ENCODE measurements around the gene SIGLEC11. TPM values are rescaled to one million over a fixed set of nuclear protein-coding genes. Genes with fewer than 3 reads are reported as not detected.
"Not testable (repeated sequence)": the region's sequence is repeated elsewhere in the genome, so short reads cannot be mapped to it uniquely, and the experiment has no call there.

SIGLEC11 gene
- total RNA-seq, 1 donor from 2014 or later = 12.7 TPM

DNA sequence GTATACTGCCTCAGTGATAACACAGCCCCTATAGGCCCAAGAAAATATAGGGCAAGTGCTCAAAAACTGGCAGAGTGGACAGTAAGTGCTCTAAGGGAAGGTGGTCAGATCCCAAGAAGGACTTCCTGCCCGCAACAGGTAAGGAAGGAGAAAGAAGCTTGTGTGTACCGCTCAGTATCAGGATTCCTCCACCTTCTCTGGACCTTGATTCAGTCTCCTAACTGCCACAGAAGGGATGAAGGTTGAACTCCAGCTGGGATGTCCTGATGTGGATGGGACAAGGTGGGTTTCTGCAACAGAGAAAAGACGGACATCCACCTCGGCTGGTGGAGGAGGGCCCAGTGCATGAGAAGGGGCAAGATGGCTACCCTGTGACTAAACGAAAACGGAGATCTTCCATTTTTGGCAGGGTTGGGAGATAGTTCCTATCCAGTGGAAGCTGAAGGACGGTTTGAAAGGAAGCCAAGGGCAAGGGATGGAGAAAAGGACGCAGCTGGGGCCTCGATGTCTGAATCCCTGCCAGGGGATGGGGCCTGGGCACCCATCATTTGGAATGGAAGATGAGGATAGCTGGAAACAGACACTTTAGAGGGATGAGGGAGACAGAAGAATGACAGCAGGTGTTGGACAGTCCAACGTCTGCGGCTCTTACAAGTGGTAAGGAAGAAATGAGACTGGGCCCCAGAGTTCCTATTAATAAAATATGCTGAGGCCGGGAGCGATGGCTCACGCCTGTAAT, 33.3 kb downstream of the SIGLEC11 start:
- no peak for DNase-seq (ENCODE audit: low spot score in 2 of 2)
- Histone ChIP-seq H3K36me3 (peaks cover 10 to 29% of the 10 kb centered on the region in 2 donors), H3K9me3 (no peaks in the 10 kb centered on the region), H3K4me1 (peaks cover 3 to 13% of the 10 kb centered on the region in 2 donors), H3K27ac (no peak overlapping the region), H3K4me3 (peak overlapping the region; percentile 71 to 88), H3K27me3 (no peaks in the 10 kb centered on the region)
- TF ChIP-seq, protein P1, sequence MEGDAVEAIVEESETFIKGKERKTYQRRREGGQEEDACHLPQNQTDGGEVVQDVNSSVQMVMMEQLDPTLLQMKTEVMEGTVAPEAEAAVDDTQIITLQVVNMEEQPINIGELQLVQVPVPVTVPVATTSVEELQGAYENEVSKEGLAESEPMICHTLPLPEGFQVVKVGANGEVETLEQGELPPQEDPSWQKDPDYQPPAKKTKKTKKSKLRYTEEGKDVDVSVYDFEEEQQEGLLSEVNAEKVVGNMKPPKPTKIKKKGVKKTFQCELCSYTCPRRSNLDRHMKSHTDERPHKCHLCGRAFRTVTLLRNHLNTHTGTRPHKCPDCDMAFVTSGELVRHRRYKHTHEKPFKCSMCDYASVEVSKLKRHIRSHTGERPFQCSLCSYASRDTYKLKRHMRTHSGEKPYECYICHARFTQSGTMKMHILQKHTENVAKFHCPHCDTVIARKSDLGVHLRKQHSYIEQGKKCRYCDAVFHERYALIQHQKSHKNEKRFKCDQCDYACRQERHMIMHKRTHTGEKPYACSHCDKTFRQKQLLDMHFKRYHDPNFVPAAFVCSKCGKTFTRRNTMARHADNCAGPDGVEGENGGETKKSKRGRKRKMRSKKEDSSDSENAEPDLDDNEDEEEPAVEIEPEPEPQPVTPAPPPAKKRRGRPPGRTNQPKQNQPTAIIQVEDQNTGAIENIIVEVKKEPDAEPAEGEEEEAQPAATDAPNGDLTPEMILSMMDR (IDR thresholded peaks at IDR 0.05) = no peak
- intact Hi-C loops (cut with DNase I) = loop anchor here (2.0 kb wide), 1 partner anchor 51 kb away; the partner anchor contains the start of genes AKT1S1 and TBC1D17

DNA sequence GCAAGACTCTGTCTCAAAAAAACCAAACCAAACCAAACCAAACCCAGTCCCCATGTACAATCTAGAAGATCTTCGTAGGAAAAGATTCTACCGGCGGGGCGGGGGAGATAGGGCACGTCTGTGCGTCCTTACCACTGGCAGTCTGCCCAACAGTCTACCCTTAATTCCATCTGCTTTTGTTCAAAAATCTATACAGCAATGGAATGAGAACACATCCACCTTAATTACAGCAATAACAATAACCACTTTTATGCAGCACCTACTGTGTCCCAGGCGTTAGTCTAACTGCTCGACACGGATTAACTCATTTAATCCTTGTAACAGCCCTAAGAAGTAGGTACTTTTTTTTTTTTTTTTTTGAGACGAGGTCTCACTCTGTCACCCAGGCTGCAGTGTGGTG, 34.5 kb downstream of the SIGLEC11 start:
- no peak overlapping the region for H3K27ac ChIP-seq
- no peak for DNase-seq (ENCODE audit: low spot score in 2 of 2)
- H3K4me3 ChIP-seq = no peak overlapping the region
- intact Hi-C loops (cut with DNase I) = no loop called here
- H3K9me3 ChIP-seq = no peaks in the 10 kb centered on the region
- H3K27me3 ChIP-seq = no peaks in the 10 kb centered on the region
- peaks cover 14 to 39% of the 10 kb centered on the region in 2 donors for H3K36me3 ChIP-seq
- peaks cover 3 to 13% of the 10 kb centered on the region in 2 donors for H3K4me1 ChIP-seq
- TF ChIP-seq, protein P1 (IDR thresholded peaks at IDR 0.05) = no peak

DNA sequence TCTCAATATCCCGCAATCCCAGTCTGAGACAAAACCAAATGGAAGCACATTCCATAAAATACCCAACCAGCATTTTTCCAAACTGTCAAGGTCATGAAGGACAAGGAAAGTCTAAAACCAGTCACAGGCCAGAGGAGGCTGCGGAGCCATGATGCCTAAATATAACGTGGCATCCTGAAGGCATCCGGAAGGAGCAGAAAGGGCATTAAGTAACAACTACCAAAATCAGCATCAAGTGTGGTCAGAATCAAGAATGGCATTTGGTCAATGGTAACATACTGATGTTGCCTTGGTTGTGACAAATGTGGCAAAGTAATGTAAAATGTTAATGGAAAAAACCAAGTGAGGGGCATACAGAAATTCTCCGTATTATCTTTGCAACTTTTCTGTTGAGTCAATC, 35.5 kb downstream of the SIGLEC11 start:
- H3K4me1 ChIP-seq = peaks cover 3 to 13% of the 10 kb centered on the region in 2 donors
- intact Hi-C loops (cut with DNase I) = no loop called here
- TF ChIP-seq, protein P1 (IDR thresholded peaks at IDR 0.05) = no peak

DNA sequence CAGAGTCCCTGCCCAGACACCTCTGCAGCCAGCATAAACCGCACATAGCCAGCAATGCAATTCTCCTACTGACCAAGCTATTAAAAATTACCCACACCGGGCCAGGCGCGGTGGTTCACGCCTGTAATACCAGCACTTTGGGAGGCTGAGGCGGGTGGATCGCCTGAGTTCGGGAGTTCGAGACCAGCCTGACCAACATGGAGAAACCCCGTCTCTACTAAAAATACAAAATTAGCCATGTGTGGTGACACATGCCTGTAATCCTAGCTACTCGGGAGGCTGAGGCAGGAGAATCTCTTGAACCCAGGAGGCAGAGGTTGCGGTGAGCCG, 36.1 kb downstream of the SIGLEC11 start:
- intact Hi-C loops (cut with DNase I); H3K27ac ChIP-seq; H3K27me3 ChIP-seq; H3K9me3 ChIP-seq; H3K4me3 ChIP-seq; DNase-seq (ENCODE audit: low spot score in 2 of 2): not testable (repeated sequence)
- H3K36me3 ChIP-seq = peaks cover 15 to 49% of the 10 kb centered on the region in 2 donors
- H3K4me1 ChIP-seq = peaks cover 3 to 13% of the 10 kb centered on the region in 2 donors

More for the DNA sequence above, 35.5 kb downstream of the SIGLEC11 start:
- Histone ChIP-seq H3K9me3 (no peaks in the 10 kb centered on the region), H3K27me3 (no peaks in the 10 kb centered on the region), H3K4me3 (no peak overlapping the region), H3K36me3 (peaks cover 15 to 49% of the 10 kb centered on the region in 2 donors), H3K27ac (no peak overlapping the region)
- no peak for DNase-seq (ENCODE audit: low spot score in 2 of 2)

DNA sequence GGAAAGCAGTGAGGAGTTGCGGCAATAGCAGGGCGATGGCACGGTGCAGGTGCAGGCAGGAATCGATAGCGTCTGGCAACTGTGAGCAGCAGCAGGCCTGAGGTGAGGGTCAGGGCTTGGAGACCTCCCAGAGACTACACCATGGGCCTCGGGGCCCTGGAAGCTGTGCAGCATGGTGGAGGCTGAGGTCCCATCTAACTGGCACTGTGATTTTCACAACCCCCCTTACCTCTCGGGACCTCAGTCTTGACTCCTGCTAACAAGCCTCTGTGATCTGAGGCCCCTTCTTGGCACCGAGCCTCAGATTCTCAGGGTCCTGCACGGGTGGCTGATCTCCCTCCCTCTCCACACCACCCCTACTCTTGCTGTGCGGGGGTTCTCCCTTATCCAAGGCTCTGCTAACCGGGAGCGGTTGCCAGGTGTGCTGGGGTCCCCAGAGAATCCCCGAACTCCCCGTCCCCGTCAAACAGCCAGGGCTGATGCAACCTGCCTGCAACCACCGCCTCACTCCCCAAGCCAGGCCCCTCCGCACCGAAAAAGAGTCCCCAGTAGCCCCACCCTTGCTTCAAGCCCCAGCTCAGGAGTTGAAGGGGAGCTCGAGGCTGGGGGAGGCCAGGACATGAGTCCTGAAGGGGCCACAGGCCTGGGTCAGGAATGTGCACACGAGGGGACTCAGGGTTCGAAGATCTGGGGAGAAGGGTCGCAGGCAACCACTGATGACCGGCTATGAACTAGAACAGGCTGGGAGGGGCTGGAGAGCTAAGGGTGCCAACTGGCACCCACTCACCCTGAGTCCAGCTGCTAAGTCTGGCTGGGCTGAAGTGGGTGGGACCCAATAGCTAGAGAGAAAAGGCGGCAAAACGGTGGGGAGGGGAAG, 36.7 kb downstream of the SIGLEC11 start:
- Histone ChIP-seq H3K4me3 (no peak overlapping the region), H3K36me3 (peaks cover 15 to 49% of the 10 kb centered on the region in 2 donors), H3K27me3 (no peaks in the 10 kb centered on the region), H3K4me1 (peaks cover 3 to 13% of the 10 kb centered on the region in 2 donors), H3K9me3 (no peaks in the 10 kb centered on the region), H3K27ac (no peak overlapping the region)
- intact Hi-C loops (cut with DNase I) = no loop called here
- no peak for DNase-seq (ENCODE audit: low spot score in 2 of 2)
- TF ChIP-seq, protein P1 (IDR thresholded peaks at IDR 0.05) = no peak

Data from ascending aorta (tissue), 2 donors.